HCT116 (cell line): ENCODE measurements around the gene INSYN1. TPM values are rescaled to one million over a fixed set of nuclear protein-coding genes. Genes with fewer than 3 reads are reported as not detected.

ENCODE experiments used
- ATAC-seq: fragments of 200-7000 bp; cut with Tn5 transposase; 2 replicates; pipeline ENCODE4 v1.9.1; 2020; ENCODE audit warnings: mild to moderate bottlenecking, moderate library complexity
- BruUV-seq: library from RNA; stranded (reverse); fragments of 400-500 nt; replicated peaks from 2 replicates; lab custom pipeline; 2021; lab: Mats Ljungman, UMichigan
- CTCF ChIA-PET: fragments of 300-600 bp; sonication (Branson Sonifier 250); formaldehyde crosslinking; loops from one replicate; lab custom pipeline; 2021; ENCODE audit warnings: antibody characterized with exemption; lab: Charles Lee
- POLR2A ChIA-PET: fragments of 300-600, 350-600 bp; sonication (Branson Sonifier 250); formaldehyde crosslinking; loops from one replicate; lab custom pipeline; 2021; ENCODE audit warnings: antibody characterized with exemption; lab: Charles Lee
- RAD21 ChIA-PET, 2 experiments: fragments of 300-600 bp; sonication (Branson Sonifier 250); formaldehyde crosslinking; loops; one replicate each; lab custom pipeline; 2023; ENCODE audit warnings: low total read pairs in 2 of 2; ENCODE audit not compliant: uncharacterized antibody in 2 of 2, unreplicated experiment in 2 of 2, low non-redundant PET in 1 of 2; lab: Charles Lee
- DNase-seq: peaks from one replicate; pipeline ENCODE4 v3.0.0-alpha.2; 2010; ENCODE audit warnings: low read depth, low spot score
- H2AFZ ChIP-seq: fragments of 200-600 bp; shearing (Covaris generic), sonication (generic); 2 replicates; pipeline ENCODE4 v1.6.1; 2017; ENCODE audit warnings: low read depth, mixed run types, mixed read lengths, antibody characterized with exemption, low read length; ENCODE audit not compliant: poor library complexity, severe bottlenecking
- H3K27ac ChIP-seq: 2 replicates; pipeline ENCODE4 v1.5.1; 2012; ENCODE audit warnings: low read depth, low read length
- H3K27me3 ChIP-seq: fragments of 200-600 bp; sonication (generic); 2 replicates; pipeline ENCODE4 v1.6.1; 2016; ENCODE audit warnings: mixed run types, low read length, mixed read lengths; ENCODE audit not compliant: insufficient read depth
- H3K36me3 ChIP-seq, 2 experiments: fragments of 200-500 bp in 1 of 2; fragments of 200-600 bp in 1 of 2; sonication (Bioruptor generic) in 1 of 2; sonication (generic) in 1 of 2; 2 replicates each; pipeline versions ENCODE4 v1.5.1 to v1.6.1; 2014 to 2016; ENCODE audit warnings: low read length in 2 of 2, inconsistent platforms in 1 of 2, mixed read lengths in 1 of 2, mixed run types in 1 of 2; ENCODE audit not compliant: insufficient read depth in 2 of 2, control insufficient read depth in 1 of 2
- H3K4me1 ChIP-seq, 2 experiments: fragments of 200-600 bp in 1 of 2; sonication (generic) in 1 of 2; 2 replicates each; pipeline versions ENCODE4 v1.5.1 to v1.6.1; 2012 to 2017; ENCODE audit warnings: low read length in 2 of 2, inconsistent platforms in 1 of 2, mild to moderate bottlenecking in 1 of 2, mixed read lengths in 1 of 2, mixed run types in 1 of 2, moderate library complexity in 1 of 2; ENCODE audit not compliant: insufficient read depth in 2 of 2, control insufficient read depth in 1 of 2
- H3K4me2 ChIP-seq: fragments of 200-600 bp; sonication (generic); 2 replicates; pipeline ENCODE4 v1.6.1; 2017; ENCODE audit warnings: mixed run types, low read length, mixed read lengths
- H3K4me3 ChIP-seq, 2 experiments: fragments of 200-600 bp in 1 of 2; sonication (generic) in 1 of 2; replicated peaks in 1 of 2; 2 replicates each; pipeline ENCODE4 v1.5.1; 2011 to 2016; ENCODE audit warnings: low read length in 2 of 2, control low read depth in 1 of 2, low read depth in 1 of 2, mild to moderate bottlenecking in 1 of 2, mixed read lengths in 1 of 2, mixed run types in 1 of 2
- H3K79me2 ChIP-seq: fragments of 200-600 bp; sonication (generic); 2 replicates; pipeline ENCODE4 v1.6.1; 2017; ENCODE audit warnings: mild to moderate bottlenecking, mixed run types, low read length, moderate library complexity, mixed read lengths; ENCODE audit not compliant: insufficient read depth
- H3K9ac ChIP-seq: fragments of 200-600 bp; sonication (generic); 2 replicates; pipeline ENCODE4 v1.6.1; 2016; ENCODE audit warnings: low read length, mixed read lengths
- H3K9me2 ChIP-seq: fragments of 200-600 bp; sonication (generic), shearing (Covaris generic); 2 replicates; pipeline ENCODE4 v1.6.1; 2017; ENCODE audit warnings: mixed run types, mild to moderate bottlenecking, moderate library complexity; ENCODE audit not compliant: insufficient read depth
- H3K9me3 ChIP-seq, 2 experiments: fragments of 200-500 bp in 1 of 2; fragments of 200-600 bp in 1 of 2; sonication (Bioruptor generic) in 1 of 2; sonication (generic) in 1 of 2; 2 replicates each; pipeline ENCODE4 v1.6.1; 2014 to 2017; ENCODE audit warnings: low read length in 2 of 2, mixed read lengths in 2 of 2, inconsistent platforms in 1 of 2, low read depth in 1 of 2, mild to moderate bottlenecking in 1 of 2, mixed run types in 1 of 2, moderate library complexity in 1 of 2; ENCODE audit not compliant: control insufficient read depth in 1 of 2, insufficient read depth in 1 of 2
- H4K20me1 ChIP-seq: fragments of 200-600 bp; sonication (generic), shearing (Covaris generic); 2 replicates; pipeline ENCODE4 v1.6.1; 2017; ENCODE audit warnings: mixed run types, mild to moderate bottlenecking, moderate library complexity; ENCODE audit not compliant: insufficient read depth
- CBX3 ChIP-seq: IDR thresholded peaks from 2 replicates; pipeline ENCODE4 v1.6.1; 2012; ENCODE audit warnings: low read depth
- CEBPB ChIP-seq: IDR thresholded peaks from 2 replicates; pipeline ENCODE4 v1.6.1; 2012; ENCODE audit warnings: low read depth
- EZH2phosphoT487 ChIP-seq: fragments of 200-600 bp; IDR thresholded peaks from 2 replicates; pipeline ENCODE4 v1.6.1; 2018; ENCODE audit warnings: antibody characterized with exemption, borderline replicate concordance
- JUND ChIP-seq: IDR thresholded peaks from 2 replicates; pipeline ENCODE4 v1.6.1; 2012
- POLR2AphosphoS5 ChIP-seq: IDR thresholded peaks from 2 replicates; pipeline ENCODE4 v1.6.1; 2011; ENCODE audit warnings: mild to moderate bottlenecking, low read depth, low read length, moderate library complexity
- RAD21 ChIP-seq: IDR thresholded peaks from 2 replicates; pipeline ENCODE4 v1.6.1; 2012; ENCODE audit warnings: low read depth, mild to moderate bottlenecking
- SIN3A ChIP-seq: IDR thresholded peaks from 2 replicates; pipeline ENCODE4 v1.6.1; 2012; ENCODE audit warnings: low read depth
- SRF ChIP-seq: IDR thresholded peaks from 2 replicates; pipeline ENCODE4 v1.6.1; 2012; ENCODE audit warnings: low read depth
- TCF7L2 ChIP-seq: IDR thresholded peaks from 2 replicates; pipeline ENCODE4 v1.7.0; 2011; ENCODE audit warnings: borderline replicate concordance, inconsistent platforms; ENCODE audit not compliant: insufficient read depth, insufficient read length; ENCODE audit errors: extremely low read depth
- YY1 ChIP-seq: IDR thresholded peaks from 2 replicates; pipeline ENCODE4 v1.6.1; 2011; ENCODE audit warnings: low read length, low read depth, moderate library complexity, mild to moderate bottlenecking; ENCODE audit not compliant: insufficient replicate concordance; ENCODE audit errors: extremely low read depth
- ZFX ChIP-seq: fragments of 450-650 bp; IDR thresholded peaks from 2 replicates; pipeline ENCODE4 v1.6.1; 2017
- ZNF274 ChIP-seq: fragments of 200-500 bp; sonication (Bioruptor generic); IDR thresholded peaks from 2 replicates; pipeline ENCODE4 v1.6.1; 2014; ENCODE audit warnings: mild to moderate bottlenecking, low read depth, low read length, inconsistent platforms
- intact Hi-C: fragments of 100-400 bp; cut with micrococcal nuclease; formaldehyde crosslinking; loops from 2 replicates; pipeline ENCODE4 v1.10.0; 2022
- total RNA-seq: library from RNA; stranded (reverse); gene quantifications from one replicate; pipeline ENCODE4 v1.2.1, GENCODE V29; 2021; ENCODE audit not compliant: unreplicated experiment
- TF ChIP-seq, protein P1 (sequence below): IDR thresholded peaks from 2 replicates; pipeline ENCODE4 v1.6.1; 2012
- TF ChIP-seq, protein P2 (sequence below), 3 experiments: fragments of 200-600 bp in 1 of 3; sonication (generic) in 1 of 3; IDR thresholded peaks in 2 of 3; conservative IDR thresholded peaks in 1 of 3; 2 replicates each; pipeline ENCODE4 v1.5.1; 2012 to 2017; ENCODE audit warnings: low read depth in 2 of 3, low read length in 2 of 3, antibody characterized with exemption in 1 of 3, borderline replicate concordance in 1 of 3, control low read depth in 1 of 3, mild to moderate bottlenecking in 1 of 3, mixed read lengths in 1 of 3, mixed run types in 1 of 3, moderate library complexity in 1 of 3; ENCODE audit not compliant: insufficient read depth in 1 of 3
- TF ChIP-seq, protein P3 (sequence below): IDR thresholded peaks from 2 replicates; pipeline ENCODE4 v1.6.1; 2011; ENCODE audit warnings: mild to moderate bottlenecking, low read length, moderate library complexity; ENCODE audit not compliant: insufficient replicate concordance; ENCODE audit errors: extremely low read depth
- TF ChIP-seq, protein P4 (sequence below): IDR thresholded peaks from 2 replicates; pipeline ENCODE4 v1.6.1; 2012
- TF ChIP-seq, protein P5 (sequence below): IDR thresholded peaks from 2 replicates; pipeline ENCODE4 v1.6.1; 2012; ENCODE audit warnings: low read depth

INSYN1 gene
- total RNA-seq, 1 experiment from 2014 or later: 2.0 TPM

DNA sequence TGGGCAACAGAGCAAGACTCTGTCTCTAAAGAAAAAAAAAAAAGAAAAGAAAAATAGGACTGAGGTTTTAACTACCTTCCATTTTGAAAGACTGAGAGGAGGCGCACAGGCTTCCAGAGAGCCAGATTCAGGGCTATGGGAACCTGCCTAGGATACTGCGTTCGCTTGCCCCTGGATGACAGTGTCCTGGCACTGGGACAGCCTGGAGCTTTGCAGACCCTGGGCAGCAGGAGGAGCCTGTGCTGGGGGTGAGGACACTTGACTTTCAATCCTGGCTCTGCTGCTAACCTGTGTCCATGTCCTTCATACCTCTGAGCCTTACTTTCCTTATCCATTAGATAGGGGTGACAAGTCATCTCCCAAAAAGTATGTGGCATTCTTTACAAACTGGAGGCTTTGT, 37.7 kb downstream of the INSYN1 start:
- ChIA-PET RAD21 (no interaction called here), CTCF (interaction anchor here (1.7 kb wide), 1 partner anchor 11 kb away, joined by 5 read pairs; no protein-coding TSS in a partner anchor), POLR2A (no interaction called here)
- no peak overlapping the region for H3K4me3 ChIP-seq
- peaks cover 0 to 9% of the 10 kb centered on the region in 2 experiments; a peak in 3 of 4 replicates for H3K36me3 ChIP-seq
- no peak for ATAC-seq
- no peak overlapping the region for H3K4me2 ChIP-seq
- H3K9me3 ChIP-seq: no peaks in the 10 kb centered on the region
- intact Hi-C loops: no loop called here
- no TSS peak for BruUV-seq
- H2AFZ ChIP-seq: no peak overlapping the region
- no peaks in the 10 kb centered on the region for H4K20me1 ChIP-seq
- no peak overlapping the region for H3K27ac ChIP-seq
- no peak overlapping the region for H3K9ac ChIP-seq
- no peaks in the 10 kb centered on the region for H3K79me2 ChIP-seq
- H3K9me2 ChIP-seq: no peaks in the 10 kb centered on the region
- TF ChIP-seq, protein P1, sequence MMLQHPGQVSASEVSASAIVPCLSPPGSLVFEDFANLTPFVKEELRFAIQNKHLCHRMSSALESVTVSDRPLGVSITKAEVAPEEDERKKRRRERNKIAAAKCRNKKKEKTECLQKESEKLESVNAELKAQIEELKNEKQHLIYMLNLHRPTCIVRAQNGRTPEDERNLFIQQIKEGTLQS: no peak
- TF ChIP-seq RAD21 (no peak), SRF (no peak), TCF7L2 (no peak), CBX3 (no peak), JUND (no peak), EZH2phosphoT487 (no peak), YY1 (no peak), ZNF274 (no peak), SIN3A (no peak), ZFX (no peak), CEBPB (no peak), POLR2AphosphoS5 (no peak)
- TF ChIP-seq, protein P2, sequence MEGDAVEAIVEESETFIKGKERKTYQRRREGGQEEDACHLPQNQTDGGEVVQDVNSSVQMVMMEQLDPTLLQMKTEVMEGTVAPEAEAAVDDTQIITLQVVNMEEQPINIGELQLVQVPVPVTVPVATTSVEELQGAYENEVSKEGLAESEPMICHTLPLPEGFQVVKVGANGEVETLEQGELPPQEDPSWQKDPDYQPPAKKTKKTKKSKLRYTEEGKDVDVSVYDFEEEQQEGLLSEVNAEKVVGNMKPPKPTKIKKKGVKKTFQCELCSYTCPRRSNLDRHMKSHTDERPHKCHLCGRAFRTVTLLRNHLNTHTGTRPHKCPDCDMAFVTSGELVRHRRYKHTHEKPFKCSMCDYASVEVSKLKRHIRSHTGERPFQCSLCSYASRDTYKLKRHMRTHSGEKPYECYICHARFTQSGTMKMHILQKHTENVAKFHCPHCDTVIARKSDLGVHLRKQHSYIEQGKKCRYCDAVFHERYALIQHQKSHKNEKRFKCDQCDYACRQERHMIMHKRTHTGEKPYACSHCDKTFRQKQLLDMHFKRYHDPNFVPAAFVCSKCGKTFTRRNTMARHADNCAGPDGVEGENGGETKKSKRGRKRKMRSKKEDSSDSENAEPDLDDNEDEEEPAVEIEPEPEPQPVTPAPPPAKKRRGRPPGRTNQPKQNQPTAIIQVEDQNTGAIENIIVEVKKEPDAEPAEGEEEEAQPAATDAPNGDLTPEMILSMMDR (IDR thresholded peaks at IDR 0.05 in 2 of 3, conservative IDR thresholded peaks at IDR 0.05 in 1 of 3; ENCODE audit: borderline replicate concordance in 1 of 3, insufficient read depth in 1 of 3, low read depth in 2 of 3, low read length in 2 of 3): no peak
- TF ChIP-seq, protein P3, sequence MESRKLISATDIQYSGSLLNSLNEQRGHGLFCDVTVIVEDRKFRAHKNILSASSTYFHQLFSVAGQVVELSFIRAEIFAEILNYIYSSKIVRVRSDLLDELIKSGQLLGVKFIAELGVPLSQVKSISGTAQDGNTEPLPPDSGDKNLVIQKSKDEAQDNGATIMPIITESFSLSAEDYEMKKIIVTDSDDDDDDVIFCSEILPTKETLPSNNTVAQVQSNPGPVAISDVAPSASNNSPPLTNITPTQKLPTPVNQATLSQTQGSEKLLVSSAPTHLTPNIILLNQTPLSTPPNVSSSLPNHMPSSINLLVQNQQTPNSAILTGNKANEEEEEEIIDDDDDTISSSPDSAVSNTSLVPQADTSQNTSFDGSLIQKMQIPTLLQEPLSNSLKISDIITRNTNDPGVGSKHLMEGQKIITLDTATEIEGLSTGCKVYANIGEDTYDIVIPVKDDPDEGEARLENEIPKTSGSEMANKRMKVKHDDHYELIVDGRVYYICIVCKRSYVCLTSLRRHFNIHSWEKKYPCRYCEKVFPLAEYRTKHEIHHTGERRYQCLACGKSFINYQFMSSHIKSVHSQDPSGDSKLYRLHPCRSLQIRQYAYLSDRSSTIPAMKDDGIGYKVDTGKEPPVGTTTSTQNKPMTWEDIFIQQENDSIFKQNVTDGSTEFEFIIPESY: no peak
- TF ChIP-seq, protein P4, sequence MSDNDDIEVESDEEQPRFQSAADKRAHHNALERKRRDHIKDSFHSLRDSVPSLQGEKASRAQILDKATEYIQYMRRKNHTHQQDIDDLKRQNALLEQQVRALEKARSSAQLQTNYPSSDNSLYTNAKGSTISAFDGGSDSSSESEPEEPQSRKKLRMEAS: no peak
- TF ChIP-seq, protein P5, sequence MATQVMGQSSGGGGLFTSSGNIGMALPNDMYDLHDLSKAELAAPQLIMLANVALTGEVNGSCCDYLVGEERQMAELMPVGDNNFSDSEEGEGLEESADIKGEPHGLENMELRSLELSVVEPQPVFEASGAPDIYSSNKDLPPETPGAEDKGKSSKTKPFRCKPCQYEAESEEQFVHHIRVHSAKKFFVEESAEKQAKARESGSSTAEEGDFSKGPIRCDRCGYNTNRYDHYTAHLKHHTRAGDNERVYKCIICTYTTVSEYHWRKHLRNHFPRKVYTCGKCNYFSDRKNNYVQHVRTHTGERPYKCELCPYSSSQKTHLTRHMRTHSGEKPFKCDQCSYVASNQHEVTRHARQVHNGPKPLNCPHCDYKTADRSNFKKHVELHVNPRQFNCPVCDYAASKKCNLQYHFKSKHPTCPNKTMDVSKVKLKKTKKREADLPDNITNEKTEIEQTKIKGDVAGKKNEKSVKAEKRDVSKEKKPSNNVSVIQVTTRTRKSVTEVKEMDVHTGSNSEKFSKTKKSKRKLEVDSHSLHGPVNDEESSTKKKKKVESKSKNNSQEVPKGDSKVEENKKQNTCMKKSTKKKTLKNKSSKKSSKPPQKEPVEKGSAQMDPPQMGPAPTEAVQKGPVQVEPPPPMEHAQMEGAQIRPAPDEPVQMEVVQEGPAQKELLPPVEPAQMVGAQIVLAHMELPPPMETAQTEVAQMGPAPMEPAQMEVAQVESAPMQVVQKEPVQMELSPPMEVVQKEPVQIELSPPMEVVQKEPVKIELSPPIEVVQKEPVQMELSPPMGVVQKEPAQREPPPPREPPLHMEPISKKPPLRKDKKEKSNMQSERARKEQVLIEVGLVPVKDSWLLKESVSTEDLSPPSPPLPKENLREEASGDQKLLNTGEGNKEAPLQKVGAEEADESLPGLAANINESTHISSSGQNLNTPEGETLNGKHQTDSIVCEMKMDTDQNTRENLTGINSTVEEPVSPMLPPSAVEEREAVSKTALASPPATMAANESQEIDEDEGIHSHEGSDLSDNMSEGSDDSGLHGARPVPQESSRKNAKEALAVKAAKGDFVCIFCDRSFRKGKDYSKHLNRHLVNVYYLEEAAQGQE: no peak
- no peaks in the 10 kb centered on the region for H3K27me3 ChIP-seq
- H3K4me1 ChIP-seq: no peaks in the 10 kb centered on the region
- no peak for DNase-seq
